Activated CD4-positive, alpha-beta T cell treated with anti-CD3 and anti-CD28 coated beads for 4 hours (primary cell): ENCODE measurements around the gene SYCE3.

ENCODE experiments used
- DNase-seq, 2 donors: peaks; one replicate each; pipeline ENCODE4 v3.0.0-alpha.2; 2020

The SYCE3 gene

DNA sequence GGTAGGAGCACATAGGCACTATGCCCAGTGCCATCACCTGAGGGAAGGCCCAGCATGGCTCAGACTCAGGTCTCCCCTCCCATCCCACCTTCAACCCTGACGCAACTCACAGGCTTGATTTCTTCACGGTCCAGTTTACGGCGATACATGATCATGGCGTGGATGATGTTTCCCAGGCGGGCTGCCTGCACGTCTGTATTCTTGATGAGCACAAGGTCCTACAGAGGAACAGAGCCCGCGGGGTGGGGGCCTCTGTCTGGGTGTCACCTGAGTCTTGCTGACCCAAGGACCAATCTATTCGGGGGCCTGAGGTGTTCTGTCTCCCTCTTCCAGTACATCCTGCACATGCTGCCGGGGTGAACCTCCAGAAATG lies 11.7 kb upstream of the SYCE3 start:
- DNase-seq: no peak

DNA sequence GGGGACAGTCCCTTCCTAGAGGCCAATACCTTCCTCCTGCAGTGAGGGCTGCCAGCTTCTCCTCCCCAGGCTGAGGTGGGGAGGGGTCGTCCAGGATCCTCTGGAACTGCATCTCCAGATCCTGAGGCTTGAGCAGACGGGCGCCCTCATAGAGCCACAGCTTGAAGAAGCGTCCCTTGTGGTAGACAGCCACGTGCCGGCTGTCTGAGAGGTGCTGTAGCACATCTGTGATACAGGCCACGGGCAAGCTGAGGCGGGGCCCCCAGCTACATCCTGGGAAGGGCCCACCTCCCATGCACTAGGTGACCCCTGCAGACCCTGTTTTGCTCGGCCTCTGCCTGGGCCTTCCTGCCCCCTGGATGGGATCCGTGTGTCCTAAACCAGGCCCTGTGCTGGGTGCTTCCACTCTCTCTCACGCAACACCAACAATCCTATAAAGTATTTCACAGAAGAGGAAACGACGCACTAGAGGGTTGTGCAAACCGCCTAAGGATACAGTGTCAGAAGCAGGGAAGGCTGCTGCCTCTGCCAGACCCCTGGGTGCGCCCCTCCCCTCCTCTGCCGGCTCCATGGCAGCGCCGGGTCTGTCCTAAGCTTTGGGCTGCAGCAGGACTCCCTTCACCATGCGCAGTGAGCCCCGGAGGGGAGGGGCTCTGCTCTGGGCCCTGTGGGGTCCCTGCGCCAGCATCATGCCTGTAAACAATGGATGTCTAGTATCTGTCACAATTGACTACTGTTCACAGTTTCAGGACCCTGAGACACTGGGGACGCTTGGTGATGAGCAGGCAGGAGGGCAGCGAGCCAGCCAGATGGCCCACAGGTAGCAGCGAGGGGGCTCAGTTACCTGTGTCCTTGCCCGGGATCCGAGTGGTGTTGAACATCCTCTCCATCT lies 11.0 kb upstream of the SYCE3 start:
- DNase-seq: no peak

DNA sequence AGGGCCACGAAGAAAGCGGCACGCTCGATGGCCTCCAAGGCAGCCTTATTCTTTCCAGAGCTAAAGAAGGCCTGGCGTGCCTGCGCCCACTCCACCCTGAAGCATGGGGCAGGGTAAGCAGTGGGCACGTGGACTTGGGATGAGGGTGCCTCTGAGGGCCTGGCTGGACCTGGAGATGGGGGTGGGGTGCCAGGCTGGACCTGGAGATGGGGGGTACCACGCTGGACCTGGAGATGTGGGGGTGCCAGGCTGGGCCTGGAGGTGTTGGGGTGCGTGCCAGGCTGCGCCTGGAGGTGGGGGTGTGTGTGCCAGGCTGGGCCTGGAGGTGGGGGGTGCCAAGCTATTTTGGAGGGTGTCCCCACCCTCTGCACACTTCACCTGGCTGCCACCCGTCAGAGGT lies 10.2 kb upstream of the SYCE3 start:
- DNase-seq: no peak

DNA sequence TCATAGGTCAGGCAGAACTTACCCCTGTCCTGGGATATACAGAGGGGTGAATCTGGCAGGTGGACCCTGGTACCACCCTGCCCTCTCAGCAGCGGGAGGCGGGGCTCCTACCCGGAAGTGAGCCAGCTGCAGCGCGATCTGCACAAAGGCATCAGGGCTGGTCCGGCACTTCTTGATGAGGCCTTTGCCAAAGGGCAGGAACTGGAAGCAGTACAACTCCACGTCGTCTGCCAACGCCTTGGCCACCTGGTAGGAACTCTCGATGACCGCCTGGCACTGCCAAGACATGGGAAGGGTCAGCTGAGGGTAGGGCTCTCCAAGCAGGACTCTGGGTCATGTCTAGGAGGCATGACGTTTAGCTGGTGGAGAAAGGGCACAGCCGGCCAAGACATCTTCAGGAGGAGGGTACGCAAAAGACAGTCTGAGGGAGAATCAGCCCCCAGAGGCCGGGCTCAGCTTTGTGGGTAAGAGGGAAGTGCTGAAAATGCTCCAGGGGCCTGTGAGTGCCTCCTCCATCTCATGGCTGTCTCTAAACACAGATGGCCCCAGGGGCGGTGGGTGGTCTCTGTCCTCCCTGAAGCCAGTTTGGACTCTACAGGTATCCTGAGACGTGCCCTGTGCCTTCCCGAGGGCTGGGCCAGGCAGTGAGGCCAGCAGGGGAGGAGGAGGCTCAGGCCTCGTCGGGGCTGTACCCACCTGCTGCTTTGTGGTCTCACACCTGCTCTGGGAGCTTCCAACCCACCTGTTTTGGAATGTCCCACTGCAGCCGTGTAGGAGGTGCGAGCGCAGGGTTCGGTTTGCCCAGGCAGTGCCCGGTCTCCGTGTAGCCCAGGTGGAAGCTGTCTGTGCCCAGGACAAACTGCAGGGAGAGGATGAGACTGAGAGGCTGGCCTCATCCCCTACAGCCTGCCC lies 8.8 kb upstream of the SYCE3 start:
- DNase-seq: no peak

DNA sequence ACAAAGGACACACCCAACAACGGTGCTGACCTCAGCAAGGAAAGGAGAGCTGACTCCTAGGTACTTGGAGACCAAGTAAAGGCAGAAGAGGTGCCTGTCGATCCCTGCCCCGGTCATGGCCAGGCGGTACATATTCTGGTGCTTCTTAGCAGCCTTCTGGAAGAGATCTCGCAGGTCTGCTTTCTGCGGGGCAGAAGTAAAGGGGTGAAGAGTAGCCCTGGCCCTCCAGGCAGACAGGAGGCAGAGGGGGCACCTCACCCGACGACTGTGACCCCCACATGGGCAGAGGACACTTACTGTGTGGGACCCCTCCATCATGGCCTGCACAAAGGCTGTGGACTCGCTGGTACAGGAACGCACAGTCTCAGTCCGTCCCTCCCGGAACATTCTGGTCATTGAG lies 8.1 kb upstream of the SYCE3 start:
- DNase-seq: no peak

DNA sequence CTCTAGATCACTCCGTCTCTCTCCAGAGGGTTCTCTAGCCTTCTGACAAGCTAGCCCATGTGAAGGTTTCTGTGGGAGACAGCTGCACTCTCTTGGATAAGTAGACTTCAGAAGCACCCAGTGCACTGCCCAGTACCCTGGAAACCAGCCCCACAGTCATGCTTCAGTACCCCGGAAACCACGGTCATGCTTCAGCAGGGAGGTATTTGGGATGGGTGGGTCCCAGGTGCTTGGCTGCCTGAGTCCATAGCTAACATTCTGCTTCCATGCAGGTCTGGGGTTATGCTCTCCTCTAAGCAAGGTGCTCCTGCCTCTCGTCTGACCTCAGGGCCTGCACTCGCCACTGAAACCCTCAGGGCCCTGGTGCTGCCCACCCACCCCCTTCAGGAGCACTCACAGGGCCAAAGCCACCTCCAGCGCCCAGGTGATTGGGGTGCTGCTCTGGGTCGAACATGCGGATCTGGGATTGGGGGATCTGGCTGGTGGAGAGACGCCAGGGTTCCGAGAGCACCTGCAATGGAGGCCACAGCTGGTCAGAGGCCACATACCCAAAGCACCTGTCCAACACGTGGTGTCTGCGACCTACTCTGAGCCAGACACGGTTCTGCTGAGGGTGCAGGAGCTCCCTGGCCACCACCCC lies 7.3 kb upstream of the SYCE3 start:
- DNase-seq: no peak

DNA sequence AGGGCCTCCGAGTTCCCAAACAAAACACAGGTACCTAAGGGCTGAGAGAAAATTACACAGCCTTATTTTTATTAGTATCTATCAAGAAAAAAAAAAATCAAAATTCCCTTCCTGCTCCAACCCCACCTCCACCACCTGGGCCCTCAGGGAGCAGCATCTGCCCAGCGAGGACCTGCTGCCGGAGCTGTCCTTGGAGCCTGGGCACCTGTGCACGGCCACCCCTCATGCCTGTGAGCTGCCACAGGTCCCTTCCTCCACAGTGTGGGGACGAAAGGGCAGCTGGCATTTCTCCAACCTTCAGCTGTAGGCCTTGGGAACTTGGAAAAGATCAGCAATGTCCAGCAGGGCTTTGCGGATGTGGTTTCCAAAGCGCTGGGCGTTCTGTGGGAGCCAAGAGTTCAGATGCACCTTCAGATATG lies 6.3 kb upstream of the SYCE3 start:
- no peak for DNase-seq

DNA sequence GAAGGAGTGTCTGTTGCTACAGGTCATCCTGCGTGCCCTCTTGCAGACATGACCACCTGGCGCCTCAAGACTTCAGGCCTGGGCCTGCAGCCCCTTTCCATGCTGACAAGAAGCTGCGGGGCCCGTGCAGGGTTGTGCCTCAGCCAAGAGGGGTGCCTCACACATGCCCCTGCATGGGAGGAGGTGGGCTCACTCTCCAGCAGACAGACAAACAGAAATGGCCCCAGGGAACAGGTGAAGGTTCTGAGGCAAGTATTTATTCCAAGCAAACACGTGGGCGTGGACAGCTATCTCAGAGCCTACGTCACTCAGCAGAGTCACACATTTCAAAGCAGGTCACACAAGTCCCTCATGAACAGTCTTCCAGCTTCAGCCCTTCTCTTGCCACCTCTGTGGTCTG lies 5.9 kb upstream of the SYCE3 start:
- no peak for DNase-seq

DNA sequence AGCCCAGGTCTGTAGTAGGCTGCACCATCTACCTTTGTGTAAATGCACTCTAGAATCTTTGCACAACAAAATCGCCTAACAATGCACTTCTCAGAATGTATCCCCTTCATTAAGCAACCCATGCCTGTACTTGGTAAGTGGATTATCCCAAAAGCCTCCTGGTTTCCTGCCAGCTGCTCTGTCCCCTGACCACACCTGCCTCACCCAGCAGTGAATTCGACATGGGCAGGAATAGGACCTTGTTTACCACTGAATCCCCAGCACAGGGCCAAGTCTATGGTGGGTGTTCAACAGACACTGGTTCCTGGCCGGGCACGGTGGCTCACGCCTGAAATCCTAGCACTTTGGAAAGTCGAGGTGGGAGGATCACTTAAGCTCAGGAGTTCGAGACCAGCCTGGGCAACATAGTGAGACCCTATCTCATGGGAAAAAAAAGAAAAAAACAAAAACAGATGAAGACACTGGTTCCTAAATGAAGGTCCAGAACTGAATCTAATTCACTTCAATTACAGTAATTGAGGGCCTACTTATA lies 5.1 kb upstream of the SYCE3 start:
- DNase-seq: no peak

DNA sequence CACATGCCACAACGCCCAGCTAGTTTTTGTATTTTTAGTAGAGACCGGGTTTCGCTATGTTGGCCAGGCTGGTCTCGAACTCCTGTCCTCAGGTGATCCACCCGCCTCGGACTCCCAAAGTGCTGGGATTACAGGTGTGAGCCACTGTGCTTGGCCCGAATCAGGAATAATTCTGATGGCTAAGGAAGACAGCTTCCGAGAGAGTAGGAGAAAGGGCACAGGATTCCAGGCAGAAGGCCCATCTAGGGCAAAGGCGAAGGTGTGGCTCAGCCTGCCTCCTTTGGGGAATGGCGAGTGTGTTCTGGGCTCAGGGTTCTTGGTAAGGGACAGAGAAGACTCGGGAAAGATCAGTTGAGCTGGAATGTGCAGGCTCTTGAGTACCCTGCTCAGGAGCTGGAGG lies 1.6 kb upstream of the SYCE3 start:
- DNase-seq: no peak

DNA sequence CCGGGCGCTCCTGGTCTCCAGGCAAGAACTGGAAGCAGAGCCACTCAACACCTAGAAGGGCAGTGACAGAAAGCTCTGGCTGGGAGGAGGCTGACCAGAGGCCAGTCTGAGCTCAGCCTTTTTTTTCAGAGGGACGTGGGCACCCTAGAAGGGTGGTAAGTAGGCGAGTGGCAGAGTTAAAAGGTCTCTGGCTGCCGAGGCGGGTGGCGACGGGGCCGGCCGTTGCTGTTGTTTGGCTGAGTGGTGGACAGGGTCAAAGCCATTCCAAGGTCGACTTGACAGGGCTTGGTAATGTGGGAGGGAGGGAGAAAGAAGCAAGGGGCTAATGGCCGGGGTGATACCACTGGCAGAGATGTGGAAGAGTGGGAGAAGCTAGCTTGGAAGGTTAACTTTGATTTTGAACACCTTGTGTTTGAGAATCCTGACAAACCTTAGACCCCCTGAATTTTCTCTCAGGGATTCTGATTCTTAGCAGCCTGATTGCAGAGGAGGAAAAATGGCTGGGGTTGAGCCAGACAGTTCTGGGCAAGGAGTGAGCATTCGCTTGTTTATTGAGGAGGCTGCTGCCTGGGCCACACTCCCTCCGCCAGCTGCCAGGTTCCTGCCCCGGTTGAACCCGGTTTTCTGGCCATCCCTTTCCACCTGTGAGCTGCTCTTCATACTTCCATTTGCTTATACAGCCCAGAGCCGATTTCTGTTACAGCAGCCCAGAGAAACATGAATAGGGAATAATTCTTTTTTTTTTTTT lies 868 bp upstream of the SYCE3 start:
- DNase-seq: no peak

DNA sequence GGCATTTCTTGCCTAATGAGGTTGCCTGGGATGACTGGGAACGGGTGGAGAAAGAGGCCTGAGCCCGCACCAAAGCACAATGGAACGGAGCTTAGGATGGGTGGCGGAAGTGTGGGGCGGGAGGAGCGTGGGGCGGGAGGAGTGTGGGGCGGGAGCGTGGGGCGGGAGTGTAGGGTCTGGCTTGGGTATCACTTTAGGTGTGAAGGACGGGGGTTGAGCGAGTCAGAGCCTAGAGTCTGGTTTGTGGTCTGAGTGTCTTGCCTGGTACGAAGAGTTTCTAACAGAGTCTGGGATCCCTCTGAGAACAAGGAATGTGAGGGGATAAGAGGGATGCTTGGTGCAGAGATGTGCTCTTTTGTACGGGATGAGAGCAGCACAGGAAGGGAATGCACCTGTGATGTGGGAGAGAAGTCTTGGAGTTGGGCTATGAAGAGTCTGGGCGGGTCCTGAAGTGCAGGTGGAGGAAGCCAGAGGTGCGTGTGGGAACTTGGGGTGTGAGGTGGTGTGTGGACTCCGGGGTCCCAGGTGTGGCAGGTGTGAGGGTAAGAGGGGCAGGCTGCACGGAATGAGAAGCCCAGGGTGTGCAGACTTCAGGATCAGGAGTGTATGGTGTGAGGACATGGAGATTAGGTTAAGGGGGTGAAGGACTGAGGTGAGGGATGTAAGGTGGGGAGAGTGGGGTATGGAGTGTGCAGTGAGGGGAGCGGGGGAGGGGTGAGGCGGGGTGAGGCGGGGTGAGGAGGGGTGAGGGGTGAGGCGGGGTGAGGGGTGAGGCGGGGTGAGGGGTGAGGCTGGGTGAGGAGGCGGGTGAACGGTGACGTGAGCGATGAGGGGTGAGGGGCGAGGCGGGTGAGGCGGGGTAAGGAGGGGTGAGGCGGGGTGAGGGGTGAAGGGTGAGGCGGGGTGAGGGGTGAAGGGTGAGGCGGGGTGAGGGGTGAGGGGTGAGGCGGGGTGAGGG lies 1.0 kb downstream of the SYCE3 start:
- no peak for DNase-seq

DNA sequence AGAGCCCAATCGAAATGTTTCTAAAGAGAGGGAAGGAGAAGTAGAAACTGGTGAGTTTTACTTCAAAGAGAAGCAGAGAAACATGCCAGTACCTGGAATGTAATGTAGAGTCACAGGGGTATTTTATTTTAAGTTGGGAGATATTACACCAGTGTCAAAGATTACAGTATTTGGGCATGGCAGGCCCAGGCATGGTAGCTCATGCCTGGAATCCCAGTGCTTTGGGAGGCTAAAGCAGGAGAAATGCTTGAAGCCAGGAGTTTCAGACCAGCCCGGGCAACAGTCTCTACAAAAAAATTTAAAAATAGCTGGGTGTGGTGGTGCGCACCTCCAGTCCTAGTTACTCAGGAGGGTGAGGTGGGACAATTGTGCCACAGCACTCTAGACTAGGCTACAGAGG lies 2.7 kb downstream of the SYCE3 start:
- DNase-seq: no peak

DNA sequence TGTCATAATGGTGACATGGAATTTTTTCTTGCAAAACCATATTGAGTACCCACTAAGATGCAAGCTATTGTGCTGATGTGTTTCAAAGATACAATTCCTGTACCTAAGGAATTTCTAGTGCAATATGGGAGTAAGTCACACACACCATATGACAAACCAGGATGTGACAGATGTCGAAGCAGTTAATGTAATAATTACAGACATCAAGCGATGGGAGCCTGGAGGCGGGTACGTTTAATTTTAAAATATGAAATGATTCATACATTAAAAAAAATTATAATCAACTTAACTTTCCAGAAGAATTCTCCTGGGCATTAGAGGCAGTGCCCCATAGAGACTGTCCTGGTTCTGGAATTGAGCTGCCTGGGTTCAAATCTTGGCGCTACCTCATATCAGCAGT lies 6.0 kb downstream of the SYCE3 start:
- no peak for DNase-seq

DNA sequence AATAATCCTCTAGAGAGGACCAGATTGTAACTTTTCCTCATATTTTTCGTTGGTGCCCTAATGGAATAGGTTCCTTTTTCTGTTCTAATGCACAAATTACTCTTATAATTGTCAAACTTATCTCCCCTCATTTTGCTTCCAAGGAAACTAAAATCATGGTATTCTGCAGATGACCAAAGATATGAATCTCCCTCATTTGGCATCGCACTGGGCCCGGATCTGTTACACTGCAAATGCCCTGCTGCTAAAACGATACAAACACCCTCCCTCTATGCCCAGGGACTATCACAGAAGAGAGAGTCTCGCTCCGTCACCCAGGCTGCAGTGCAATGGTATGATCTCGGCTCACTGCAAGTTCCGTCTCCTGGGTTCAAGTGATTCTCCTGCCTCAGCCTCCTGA lies 9.4 kb downstream of the SYCE3 start:
- no peak for DNase-seq

DNA sequence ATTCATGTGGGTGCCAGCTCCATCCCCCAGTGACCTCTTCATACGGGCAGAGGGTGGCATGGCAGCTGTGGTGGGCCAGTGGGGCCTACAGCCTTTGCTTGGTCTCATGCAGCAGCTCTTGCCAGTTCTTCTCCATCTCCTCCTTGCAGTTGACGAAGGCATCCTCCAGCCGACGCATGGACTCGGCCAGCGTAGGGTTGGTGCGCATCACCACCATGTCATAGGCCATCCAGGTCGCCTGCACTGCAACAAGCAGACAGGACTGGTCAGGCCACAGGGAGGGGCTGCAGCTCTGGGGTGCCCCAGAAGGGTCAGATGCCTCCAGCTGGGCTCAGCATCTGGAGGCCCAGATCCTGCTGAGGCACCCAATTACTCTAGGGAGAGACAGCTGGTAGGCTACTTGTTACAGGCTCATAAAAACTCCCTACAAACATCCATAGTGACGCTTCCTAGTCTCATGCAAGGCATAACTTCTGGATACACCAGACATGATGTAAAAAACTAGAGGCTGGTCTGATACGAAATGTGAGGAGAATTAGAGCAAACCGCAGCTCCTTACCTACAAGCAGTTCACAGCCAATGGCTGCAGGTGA lies 11.5 kb downstream of the SYCE3 start:
- no peak for DNase-seq

DNA sequence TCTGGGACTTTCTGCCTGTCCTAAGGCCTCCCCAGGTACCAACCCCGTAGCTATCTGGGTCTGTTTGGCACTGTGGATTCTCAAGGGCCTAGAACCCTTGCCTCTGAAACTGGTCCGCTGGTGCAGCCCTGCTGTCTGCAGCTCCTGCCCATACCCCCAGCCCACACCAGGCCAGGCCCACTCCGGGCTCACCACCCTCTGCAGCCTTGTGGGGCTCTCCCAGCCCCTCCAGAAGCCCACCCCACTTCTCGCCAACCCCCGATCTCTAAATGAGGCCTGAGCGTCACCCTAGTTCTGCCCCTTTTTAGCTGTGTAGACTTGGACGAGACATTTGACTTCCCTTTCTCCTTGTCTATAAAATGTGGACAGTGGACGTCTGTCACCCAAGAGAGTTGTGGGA lies 12.3 kb downstream of the SYCE3 start:
- DNase-seq: no peak

DNA sequence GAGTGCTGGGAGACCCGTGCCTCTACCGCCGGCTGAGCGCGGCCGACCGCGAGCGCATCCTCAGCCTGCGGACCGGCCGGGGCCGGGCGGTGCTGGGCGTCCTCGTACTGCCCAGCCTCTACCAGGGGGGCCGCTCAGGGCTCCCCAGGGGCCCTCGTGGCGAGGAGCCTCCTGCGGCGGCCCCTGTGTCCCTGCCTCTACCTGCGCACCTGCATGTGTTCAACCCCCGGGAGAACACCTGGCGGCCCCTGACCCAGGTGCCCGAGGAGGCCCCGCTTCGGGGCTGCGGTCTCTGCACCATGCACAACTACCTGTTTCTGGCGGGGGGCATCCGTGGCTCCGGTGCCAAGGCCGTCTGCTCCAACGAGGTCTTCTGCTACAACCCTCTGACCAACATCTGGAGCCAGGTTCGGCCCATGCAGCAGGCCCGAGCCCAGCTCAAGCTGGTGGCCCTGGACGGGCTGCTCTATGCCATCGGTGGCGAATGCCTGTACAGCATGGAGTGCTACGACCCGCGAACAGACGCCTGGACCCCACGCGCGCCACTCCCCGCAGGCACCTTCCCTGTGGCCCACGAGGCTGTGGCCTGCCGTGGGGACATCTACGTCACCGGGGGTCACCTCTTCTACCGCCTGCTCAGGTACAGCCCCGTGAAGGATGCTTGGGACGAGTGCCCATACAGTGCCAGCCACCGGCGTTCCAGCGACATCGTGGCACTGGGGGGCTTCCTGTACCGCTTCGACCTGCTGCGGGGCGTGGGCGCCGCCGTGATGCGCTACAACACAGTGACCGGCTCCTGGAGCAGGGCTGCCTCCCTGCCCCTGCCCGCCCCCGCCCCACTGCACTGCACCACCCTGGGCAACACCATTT lies 13.6 kb downstream of the SYCE3 start:
- no peak for DNase-seq

DNA sequence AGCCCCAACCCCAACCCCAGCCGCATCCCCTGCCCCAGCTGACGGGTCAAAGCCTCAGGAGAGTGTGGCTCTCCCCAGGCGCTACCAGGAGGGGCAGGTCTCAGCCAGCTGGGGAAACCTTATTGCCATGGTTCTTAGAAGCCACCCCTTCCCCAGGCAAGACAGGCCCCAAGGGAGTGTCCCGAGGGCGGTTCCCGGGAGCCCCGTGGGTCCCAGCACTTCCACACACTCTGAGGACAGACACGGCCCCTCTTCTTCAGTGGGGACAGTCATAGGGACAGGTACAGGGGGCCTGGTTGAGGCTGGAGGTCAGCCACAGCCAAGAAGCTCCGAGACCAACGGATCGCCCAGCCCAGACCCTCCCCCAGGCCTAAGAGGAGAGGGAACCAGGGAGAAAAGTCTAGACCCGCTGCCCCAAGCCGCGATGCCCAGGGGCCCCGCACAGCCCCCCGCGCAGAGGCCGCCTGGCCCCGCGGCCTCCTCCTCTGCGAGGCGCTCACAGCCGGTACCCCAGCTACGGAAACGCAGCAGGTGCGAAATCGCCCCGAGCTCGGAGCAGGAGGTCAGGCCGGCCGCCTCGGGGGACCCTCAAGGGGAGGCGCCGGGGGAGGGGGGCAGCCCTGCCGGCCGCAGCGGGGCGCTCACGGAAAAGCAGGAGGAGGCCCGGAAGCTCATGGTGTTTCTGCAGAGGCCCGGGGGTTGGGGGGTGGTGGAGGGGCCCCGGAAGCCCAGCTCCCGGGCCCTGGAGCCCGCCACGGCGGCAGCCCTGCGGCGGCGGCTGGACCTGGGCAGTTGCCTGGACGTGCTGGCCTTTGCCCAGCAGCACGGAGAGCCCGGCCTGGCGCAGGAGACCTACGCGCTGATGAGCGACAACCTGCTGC lies 14.4 kb downstream of the SYCE3 start:
- peak in 1 of 2 donors; percentile 68 for DNase-seq
